HFF-Myc (cell line): Measurements from ENCODE around the gene ANKRD34B.

Experiments used
- DNase-seq: peaks from one replicate; pipeline ENCODE4 v3.0.0-alpha.2; 2011; ENCODE audit warnings: low read depth; ENCODE audit errors: extremely low read depth
- H3K4me3 ChIP-seq: replicated peaks from 2 replicates; pipeline ENCODE4 v1.5.1; 2011; ENCODE audit warnings: low read depth, mild to moderate bottlenecking, control low read depth, low read length
- CTCF ChIP-seq: IDR thresholded peaks from 2 replicates; pipeline ENCODE4 v1.5.1; 2012; ENCODE audit warnings: mild to moderate bottlenecking, low read depth, low read length, control low read depth; ENCODE audit errors: missing control alignments

ANKRD34B gene

GRCh38 chr5:80576383-80576782, 6.3 kb upstream of the ANKRD34B start:
- no peak for DNase-seq
- H3K4me3 ChIP-seq: no peak overlapping the region
- TF ChIP-seq CTCF: no peak

- no peak for DNase-seq
- no peak overlapping the region for H3K4me3 ChIP-seq
- no peak for TF ChIP-seq CTCF
These were observed 3.0 kb upstream of the ANKRD34B start for GRCh38 chr5:80573062-80573461.

- DNase-seq: no peak
- TF ChIP-seq CTCF: no peak
- H3K4me3 ChIP-seq: peak overlapping the region; percentile 26
These were observed 757 bp downstream of the ANKRD34B start for GRCh38 chr5:80569086-80569960.

GRCh38 chr5:80568251-80568650, 1.8 kb downstream of the ANKRD34B start:
- no peak overlapping the region for H3K4me3 ChIP-seq
- no peak for TF ChIP-seq CTCF
- DNase-seq: no peak

GRCh38 chr5:80566711-80567259, 3.3 kb downstream of the ANKRD34B start:
- TF ChIP-seq CTCF: no peak
- no peak for DNase-seq
- H3K4me3 ChIP-seq: no peak overlapping the region

GRCh38 chr5:80565330-80565729, 4.8 kb downstream of the ANKRD34B start:
- H3K4me3 ChIP-seq: no peak overlapping the region
- no peak for DNase-seq
- no peak for TF ChIP-seq CTCF

- TF ChIP-seq CTCF: no peak
- no peak for DNase-seq
- H3K4me3 ChIP-seq: no peak overlapping the region
These were observed 10.8 kb downstream of the ANKRD34B start for GRCh38 chr5:80559244-80559643.
